Measurements from ENCODE around the gene ATP2A1. TPM values are rescaled to one million over a fixed set of nuclear protein-coding genes. Genes with fewer than 3 reads are reported as not detected.

Gene ATP2A1
- total and polyA plus RNA-seq, 2 experiments from 2014 or later = 0.73 to 4.0 TPM

DNA sequence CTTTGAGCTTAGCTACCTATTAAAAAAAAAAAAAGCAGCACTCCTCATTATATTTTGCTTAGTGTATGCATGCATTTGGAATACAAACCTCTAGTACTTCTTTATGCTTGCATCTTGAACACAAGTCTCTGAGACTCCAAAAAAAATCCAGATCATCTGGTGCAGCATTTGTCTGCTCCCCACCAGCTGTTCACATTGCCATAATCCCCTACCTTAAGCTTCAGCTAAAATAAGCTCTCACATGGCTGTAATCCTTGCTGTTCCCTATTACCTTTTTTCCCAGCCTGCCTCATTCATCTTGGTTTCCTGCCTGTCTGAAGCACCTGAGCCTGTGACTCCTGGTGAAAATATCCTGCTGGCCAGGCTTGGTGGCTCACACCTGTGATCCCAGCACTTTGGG is 65.0 kb downstream of the ATP2A1 start (continued):
- no peak for TF ChIP-seq STAT1 (IDR thresholded peaks at IDR 0.05; ENCODE audit: unreplicated experiment)
- TF ChIP-seq, protein P1, sequence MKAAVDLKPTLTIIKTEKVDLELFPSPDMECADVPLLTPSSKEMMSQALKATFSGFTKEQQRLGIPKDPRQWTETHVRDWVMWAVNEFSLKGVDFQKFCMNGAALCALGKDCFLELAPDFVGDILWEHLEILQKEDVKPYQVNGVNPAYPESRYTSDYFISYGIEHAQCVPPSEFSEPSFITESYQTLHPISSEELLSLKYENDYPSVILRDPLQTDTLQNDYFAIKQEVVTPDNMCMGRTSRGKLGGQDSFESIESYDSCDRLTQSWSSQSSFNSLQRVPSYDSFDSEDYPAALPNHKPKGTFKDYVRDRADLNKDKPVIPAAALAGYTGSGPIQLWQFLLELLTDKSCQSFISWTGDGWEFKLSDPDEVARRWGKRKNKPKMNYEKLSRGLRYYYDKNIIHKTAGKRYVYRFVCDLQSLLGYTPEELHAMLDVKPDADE (IDR thresholded peaks at IDR 0.05) = no peak
- TF ChIP-seq ZNF331 (CRISPR knock-in tag; IDR thresholded peaks at IDR 0.05; ENCODE audit: low read depth) = no peak
- no peak for TF ChIP-seq JUNB (IDR thresholded peaks at IDR 0.05; ENCODE audit: unreplicated experiment)
- TF ChIP-seq, protein P2, sequence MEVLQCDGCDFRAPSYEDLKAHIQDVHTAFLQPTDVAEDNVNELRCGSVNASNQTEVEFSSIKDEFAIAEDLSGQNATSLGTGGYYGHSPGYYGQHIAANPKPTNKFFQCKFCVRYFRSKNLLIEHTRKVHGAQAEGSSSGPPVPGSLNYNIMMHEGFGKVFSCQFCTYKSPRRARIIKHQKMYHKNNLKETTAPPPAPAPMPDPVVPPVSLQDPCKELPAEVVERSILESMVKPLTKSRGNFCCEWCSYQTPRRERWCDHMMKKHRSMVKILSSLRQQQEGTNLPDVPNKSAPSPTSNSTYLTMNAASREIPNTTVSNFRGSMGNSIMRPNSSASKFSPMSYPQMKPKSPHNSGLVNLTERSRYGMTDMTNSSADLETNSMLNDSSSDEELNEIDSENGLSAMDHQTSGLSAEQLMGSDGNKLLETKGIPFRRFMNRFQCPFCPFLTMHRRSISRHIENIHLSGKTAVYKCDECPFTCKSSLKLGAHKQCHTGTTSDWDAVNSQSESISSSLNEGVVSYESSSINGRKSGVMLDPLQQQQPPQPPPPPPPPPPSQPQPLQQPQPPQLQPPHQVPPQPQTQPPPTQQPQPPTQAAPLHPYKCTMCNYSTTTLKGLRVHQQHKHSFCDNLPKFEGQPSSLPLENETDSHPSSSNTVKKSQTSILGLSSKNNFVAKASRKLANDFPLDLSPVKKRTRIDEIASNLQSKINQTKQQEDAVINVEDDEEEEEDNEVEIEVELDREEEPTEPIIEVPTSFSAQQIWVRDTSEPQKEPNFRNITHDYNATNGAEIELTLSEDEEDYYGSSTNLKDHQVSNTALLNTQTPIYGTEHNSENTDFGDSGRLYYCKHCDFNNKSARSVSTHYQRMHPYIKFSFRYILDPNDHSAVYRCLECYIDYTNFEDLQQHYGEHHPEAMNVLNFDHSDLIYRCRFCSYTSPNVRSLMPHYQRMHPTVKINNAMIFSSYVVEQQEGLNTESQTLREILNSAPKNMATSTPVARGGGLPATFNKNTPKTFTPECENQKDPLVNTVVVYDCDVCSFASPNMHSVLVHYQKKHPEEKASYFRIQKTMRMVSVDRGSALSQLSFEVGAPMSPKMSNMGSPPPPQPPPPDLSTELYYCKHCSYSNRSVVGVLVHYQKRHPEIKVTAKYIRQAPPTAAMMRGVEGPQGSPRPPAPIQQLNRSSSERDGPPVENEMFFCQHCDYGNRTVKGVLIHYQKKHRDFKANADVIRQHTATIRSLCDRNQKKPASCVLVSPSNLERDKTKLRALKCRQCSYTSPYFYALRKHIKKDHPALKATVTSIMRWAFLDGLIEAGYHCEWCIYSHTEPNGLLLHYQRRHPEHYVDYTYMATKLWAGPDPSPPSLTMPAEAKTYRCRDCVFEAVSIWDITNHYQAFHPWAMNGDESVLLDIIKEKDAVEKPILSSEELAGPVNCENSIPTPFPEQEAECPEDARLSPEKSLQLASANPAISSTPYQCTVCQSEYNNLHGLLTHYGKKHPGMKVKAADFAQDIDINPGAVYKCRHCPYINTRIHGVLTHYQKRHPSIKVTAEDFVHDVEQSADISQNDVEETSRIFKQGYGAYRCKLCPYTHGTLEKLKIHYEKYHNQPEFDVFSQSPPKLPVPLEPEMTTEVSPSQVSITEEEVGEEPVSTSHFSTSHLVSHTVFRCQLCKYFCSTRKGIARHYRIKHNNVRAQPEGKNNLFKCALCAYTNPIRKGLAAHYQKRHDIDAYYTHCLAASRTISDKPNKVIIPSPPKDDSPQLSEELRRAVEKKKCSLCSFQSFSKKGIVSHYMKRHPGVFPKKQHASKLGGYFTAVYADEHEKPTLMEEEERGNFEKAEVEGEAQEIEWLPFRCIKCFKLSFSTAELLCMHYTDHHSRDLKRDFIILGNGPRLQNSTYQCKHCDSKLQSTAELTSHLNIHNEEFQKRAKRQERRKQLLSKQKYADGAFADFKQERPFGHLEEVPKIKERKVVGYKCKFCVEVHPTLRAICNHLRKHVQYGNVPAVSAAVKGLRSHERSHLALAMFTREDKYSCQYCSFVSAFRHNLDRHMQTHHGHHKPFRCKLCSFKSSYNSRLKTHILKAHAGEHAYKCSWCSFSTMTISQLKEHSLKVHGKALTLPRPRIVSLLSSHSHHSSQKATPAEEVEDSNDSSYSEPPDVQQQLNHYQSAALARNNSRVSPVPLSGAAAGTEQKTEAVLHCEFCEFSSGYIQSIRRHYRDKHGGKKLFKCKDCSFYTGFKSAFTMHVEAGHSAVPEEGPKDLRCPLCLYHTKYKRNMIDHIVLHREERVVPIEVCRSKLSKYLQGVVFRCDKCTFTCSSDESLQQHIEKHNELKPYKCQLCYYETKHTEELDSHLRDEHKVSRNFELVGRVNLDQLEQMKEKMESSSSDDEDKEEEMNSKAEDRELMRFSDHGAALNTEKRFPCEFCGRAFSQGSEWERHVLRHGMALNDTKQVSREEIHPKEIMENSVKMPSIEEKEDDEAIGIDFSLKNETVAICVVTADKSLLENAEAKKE (CRISPR knock-in tag; IDR thresholded peaks at IDR 0.05) = no peak
- TF ChIP-seq POLR2AphosphoS5 (IDR thresholded peaks at IDR 0.05; ENCODE audit: low read depth) = no peak

DNA sequence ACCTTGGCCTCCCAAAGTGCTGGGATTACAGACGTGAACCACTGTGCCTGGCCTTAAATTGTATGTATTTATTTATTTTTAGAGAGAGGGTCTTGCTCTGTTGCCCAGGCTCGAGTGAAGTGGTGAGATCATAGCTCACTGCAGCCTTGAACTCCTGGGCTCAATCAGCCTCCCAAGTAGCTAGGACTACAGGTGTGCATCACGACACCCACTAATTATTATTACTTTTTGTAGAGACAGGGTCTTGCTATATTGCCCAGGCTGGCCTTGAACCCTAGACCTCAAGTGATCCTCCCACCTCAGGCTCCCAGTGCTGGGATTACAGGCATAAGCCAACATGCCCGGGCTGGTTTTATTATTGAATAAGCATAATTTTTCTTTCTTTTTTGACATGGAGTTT is 68.4 kb downstream of the ATP2A1 start:
- no peak for ATAC-seq
- Histone ChIP-seq H2AFZ (no peak overlapping the region), H3K27ac (ENCODE audit: low read depth) (no peak overlapping the region), H3K4me1 (ENCODE audit: insufficient read depth) (no peaks in the 10 kb centered on the region), H3K79me2 (replicated peaks; ENCODE audit: insufficient read depth) (peaks cover 7% of the 10 kb centered on the region), H3K27me3 (ENCODE audit: insufficient read depth) (no peaks in the 10 kb centered on the region), H3F3A (replicated peaks; ENCODE audit: low read depth) (peaks cover 2% of the 10 kb centered on the region; the same call in 1 of the 2 replicates), H3K36me3 (ENCODE audit: insufficient read depth) (no peaks in the 10 kb centered on the region), H3K9me2 (ENCODE audit: insufficient read depth) (no peaks in the 10 kb centered on the region), H3K4me2 (no peak overlapping the region), H3K4me3 (no peak overlapping the region), H4K20me1 (replicated peaks; ENCODE audit: insufficient read depth) (no peaks in the 10 kb centered on the region)
- Mint-ChIP-seq H3K36me3 (ENCODE audit: low read depth) (peaks cover 8% of the 10 kb centered on the region; the same call in 2 of the 3 replicates), H3K4me1 (peaks cover 7% of the 10 kb centered on the region; the same call in 2 of the 3 replicates), H3K9me3 (no peaks in the 10 kb centered on the region; the same call in 2 of the 3 replicates), H3K4me3 (no peak overlapping the region), H3K27ac (no peak overlapping the region), H3K27me3 (ENCODE audit: insufficient read depth, low read depth, poor library complexity) (peaks cover 18% of the 10 kb centered on the region)
- no peak for DNase-seq (ENCODE audit: low spot score)
- TF ChIP-seq POLR2AphosphoS5 (IDR thresholded peaks at IDR 0.05; ENCODE audit: low read depth) (no peak), ZNF331 (CRISPR knock-in tag; IDR thresholded peaks at IDR 0.05; ENCODE audit: low read depth) (no peak)
- TF ChIP-seq, protein P3, sequence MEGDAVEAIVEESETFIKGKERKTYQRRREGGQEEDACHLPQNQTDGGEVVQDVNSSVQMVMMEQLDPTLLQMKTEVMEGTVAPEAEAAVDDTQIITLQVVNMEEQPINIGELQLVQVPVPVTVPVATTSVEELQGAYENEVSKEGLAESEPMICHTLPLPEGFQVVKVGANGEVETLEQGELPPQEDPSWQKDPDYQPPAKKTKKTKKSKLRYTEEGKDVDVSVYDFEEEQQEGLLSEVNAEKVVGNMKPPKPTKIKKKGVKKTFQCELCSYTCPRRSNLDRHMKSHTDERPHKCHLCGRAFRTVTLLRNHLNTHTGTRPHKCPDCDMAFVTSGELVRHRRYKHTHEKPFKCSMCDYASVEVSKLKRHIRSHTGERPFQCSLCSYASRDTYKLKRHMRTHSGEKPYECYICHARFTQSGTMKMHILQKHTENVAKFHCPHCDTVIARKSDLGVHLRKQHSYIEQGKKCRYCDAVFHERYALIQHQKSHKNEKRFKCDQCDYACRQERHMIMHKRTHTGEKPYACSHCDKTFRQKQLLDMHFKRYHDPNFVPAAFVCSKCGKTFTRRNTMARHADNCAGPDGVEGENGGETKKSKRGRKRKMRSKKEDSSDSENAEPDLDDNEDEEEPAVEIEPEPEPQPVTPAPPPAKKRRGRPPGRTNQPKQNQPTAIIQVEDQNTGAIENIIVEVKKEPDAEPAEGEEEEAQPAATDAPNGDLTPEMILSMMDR (conservative IDR thresholded peaks at IDR 0.05; ENCODE audit: low read depth in 2 of 2) = no peak

All from GM23338 (cell line).